Erythroblast (primary cell): ENCODE results near the gene UHRF1.

Experiments
- GATA1 ChIP-seq: IDR thresholded peaks from 2 replicates; pipeline ENCODE4 v1.6.1; 2011; ENCODE audit warnings: low read depth, mild to moderate bottlenecking, control low read depth, low read length, moderate library complexity
- POLR2A ChIP-seq: IDR thresholded peaks from 2 replicates; pipeline ENCODE4 v1.6.1; 2011; ENCODE audit warnings: mild to moderate bottlenecking, low read length

GRCh38 chr19:4966591-4966990, 57.3 kb downstream of the UHRF1 start:
- TF ChIP-seq POLR2A (no peak), GATA1 (no peak)
